GM19395 (cell line): Measurements from ENCODE around the gene BGLAP.
A peak's percentile ranks its signal among the peaks of the same experiment; 100 is the strongest.

Source experiments
- ATAC-seq: cut with Tn5 transposase; IDR thresholded peaks from one replicate; pipeline ENCODE4 v1.9.1; 2021; ENCODE audit warnings: mild to moderate bottlenecking, moderate library complexity; ENCODE audit not compliant: unreplicated experiment

The BGLAP gene

DNA sequence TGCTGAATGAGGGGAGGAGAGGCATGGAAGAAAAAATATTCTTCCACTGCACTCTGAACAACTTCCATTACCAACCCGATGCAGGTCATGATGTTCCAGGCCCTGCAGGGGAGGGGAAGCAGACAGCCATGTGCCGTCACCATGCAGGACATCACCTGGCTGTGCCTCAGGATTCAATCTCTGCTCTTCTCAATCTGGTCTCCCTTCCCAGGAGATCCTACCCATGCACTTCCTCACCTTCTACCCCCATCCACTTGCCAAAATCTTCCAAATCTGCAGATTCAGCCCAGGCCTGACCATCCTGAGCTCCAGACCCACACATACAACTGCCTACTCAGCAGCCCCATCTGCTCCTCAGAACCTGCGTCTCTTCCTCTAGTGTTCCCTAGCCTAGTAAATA lies 11.7 kb downstream of the BGLAP start:
- ATAC-seq, result no peak

DNA sequence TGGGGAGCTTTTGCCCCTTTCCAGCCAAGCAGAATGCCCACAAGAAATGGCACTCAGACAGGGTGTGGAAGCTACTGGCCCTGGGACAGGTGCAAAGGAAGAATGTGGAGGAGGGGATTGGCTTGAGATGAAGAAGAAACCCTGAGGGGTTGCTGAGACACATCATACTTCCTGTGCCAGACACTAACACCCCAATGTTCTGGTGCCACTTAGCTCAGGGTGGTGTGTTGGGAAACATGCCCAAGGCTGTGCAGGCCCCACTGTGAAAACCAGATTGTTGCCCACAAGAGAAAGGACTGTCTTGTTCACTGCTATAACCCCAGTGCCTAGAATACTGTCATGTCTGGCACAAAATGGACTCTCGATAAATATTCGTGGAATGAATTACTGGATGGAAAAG lies 15.7 kb downstream of the BGLAP start:
- no peak for ATAC-seq

DNA sequence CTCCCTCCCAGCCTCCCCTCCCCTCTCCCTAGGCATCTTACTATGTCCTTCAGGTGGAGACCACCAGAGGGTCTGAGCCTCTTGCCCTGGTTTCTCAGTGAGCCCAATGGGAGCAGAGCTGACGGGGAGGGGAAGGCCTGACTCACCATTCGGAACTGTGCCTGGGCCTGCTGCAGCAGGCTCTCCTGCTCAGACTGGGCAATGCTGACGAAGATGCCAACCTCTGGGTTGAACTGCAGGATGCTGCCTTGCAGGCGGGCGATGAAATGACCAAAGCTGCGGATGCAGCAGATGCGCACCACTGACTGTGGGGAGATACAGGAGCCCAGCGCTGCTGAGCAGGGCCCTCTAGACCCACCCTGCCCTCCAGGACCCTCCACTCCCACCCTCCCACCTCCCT lies 16.9 kb downstream of the BGLAP start:
- ATAC-seq, result no peak

DNA sequence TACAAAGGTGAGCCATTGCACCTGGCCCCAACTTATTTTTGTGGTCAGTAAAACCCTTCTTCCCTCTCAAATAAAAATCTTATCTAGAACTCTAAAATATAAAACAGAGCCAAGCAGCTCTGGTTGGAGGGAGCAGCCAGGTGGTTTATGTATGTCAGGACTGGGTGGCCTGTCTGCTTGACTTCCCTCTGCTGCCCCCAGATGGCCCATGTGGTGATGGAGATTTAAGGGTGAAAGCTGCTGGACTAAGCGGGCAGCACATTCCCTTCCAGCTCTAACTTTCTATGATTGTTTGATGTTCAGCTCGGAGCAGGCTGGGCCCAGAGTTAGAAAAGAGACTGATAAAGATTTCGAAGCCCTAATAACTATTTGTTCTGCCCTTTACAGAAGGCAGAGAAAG lies 17.8 kb downstream of the BGLAP start:
- ATAC-seq, result no peak

DNA sequence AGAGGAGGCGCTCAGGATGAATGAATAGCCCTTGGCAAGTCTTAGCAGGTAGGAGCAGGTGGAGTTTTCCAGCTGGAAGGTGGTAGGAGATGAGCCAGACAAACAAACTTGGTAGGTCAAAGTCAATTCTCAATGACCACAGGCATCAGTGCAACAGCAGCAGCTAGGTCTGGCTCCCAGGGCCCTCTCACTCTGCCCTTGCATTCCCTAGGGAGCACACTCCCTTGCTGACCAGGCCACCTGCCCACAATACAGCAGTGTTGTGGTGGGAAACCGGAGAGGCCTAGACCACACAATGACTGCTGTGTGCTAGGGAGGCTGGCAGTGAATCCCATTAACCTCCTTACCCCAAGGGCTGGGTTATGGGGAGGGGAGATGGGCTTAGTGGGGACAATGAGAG lies 18.9 kb downstream of the BGLAP start:
- ATAC-seq, result no peak

DNA sequence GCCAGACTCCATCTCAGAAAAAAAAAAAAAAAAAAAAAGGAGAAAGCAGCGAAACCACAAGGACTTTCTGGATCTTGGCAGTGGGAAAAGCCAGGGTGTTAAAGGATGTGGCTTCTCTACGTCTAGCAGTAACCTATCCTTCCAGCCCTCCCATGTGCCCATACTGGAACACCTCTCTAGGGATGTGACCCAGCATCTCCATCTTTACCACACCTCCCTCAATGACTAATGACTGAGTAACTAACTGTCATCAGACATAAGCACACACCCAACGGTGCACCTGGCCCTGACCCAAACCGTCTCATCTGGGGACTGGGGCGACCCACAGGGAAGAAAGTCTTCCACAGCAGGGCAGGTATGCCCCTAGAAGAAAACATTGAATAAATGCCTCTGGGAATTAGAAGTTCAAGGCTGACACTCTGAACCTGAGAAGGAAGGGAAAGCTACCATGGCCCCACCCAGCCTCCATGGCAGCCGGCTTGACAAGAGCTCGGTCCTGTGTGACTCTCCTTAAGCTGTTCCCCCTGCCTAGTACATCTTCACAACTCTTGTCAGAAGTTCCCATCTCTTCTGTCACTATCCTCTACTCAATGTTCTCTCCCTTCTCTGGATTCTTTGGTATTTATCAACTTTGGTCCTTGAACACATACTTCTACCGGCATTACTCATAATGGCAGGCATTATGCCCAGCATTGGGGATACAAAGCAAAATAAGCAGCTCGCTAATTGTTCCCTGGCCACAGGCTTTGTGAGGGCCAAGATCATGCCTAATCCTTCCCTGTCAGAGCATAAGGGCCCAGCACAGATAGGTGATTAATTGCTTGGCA lies 20.7 kb downstream of the BGLAP start:
- no peak for ATAC-seq

DNA sequence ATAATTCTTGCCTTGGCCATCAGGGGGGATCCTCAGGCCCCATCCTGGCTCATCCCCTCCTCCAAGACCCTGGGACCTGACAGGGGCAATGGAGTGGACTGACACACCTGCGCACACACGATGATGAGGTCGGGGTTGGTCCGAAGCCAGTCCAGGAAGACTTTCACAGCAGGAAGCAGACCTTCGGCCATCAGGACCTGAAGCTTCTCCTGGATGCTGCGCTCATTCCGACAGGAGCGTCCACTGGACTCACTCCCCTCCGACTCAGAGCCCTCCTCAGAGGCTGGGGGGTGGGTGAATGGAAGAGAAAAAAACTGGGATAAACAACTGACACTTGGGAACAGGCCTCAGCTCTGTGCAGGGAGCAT lies 21.3 kb downstream of the BGLAP start:
- ATAC-seq, result no peak

DNA sequence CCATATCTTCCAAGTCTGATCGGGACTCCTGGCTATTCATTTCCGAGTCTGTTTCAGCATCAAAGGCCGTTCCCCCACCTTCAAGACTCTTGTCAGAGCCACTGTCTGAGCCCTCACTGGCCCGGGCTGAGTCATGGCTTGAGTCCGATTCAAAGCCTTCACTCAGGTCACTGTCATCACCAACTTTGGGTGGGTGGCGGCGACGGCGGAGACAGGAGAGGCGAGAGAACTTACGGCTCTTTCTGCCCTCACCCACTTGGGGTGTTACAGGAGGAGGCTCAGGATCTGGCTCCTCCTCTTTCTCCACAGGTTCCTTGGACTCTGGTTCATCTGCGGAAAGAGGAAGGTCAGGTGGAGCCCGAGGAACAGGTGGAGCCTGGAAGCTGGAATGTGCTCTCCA lies 24.1 kb downstream of the BGLAP start:
- ATAC-seq, result no peak

DNA sequence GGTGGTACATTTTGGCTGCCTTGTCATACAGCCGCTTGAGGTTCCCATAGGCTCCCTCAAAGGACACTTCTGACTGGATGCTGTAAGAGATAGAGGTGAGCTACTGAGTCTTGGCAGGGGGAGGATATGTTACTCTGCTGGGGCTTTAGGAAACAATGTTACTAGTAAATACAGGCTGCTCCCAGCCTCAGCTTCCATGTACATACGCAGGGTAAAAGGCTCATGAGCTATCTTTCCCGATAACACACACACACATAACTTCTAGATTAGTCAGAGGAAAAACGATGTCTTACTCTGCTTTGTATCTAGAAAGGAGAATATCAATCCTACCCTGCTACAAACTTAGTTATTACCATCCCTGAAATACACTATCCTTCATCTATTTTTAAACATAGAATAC lies 26.4 kb downstream of the BGLAP start:
- no peak for ATAC-seq

DNA sequence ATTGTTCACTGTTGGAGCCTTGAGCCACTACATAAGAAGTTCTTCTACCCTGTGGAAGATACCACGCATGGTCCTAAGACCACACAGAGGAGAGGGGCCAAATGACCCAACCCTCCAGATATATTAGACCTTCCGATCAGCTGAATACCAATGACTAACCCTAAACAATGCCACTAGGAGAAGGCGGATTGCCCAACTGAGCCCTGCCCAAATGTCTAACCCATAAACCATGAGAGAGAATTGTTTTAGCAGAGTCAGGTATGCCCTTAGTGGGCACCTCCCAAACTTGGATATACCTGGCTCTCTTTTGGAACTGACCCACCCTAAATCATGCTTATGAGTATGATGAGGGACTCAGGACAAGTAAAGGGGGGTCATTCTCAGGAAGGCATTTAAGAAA lies 28.3 kb downstream of the BGLAP start:
- no peak for ATAC-seq

DNA sequence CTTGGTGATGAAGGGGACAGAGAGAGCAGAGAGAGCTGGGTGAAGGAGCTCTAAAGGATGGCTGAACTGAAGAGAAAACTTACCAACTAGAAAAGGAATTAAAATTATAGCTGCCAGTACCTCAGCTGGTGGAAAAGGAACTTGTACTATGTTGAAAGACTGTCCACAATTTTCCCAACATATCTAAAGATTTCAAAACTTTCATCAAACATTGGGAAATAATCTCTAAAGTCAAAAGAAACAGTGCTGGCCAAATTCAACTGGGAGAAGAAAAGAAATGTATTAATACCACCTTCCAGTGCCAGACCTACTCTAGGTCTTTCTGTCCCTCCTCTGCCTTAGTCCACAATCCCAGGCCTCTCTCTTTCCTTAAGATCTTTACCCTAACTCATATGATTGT lies 34.5 kb downstream of the BGLAP start:
- no peak for ATAC-seq

DNA sequence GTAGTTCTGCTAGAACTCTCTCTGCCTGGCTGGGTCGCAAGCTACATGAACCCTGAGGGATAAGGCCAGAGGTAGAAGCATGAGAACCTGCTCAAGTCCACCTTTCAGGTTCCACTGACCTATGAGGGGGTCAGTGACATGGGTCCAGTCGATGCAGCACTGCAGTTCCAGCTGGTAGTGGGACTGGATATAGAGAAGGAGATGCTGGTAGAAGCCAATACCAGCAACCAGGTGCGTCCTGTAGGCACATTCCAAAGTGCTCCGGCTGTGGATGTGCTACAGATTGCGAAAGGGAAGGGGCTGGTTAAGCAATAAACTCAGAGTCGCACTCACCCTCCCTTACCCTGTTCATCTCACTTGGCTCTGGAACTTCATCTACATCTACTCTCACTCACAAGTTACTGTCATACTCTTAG lies 35.0 kb downstream of the BGLAP start:
- no peak for ATAC-seq

DNA sequence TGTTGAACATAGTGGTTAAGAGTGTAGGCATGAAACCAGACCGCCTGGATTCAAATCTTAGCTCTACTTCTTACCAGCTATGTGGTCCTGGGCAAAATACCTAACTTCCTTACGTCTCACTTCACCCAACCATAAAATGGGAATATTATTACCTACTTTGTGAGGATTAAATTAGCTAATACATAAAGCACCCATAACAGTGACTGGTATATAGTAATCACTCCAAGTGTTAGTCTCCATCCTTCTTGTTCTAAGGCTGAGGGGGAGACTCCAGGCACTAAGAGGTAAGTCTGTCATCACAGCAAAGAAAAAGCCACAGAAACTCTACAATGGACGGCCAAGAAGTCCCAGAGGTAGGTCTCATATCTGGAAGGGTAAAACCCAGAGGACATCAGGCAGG lies 37.9 kb downstream of the BGLAP start:
- no peak for ATAC-seq

DNA sequence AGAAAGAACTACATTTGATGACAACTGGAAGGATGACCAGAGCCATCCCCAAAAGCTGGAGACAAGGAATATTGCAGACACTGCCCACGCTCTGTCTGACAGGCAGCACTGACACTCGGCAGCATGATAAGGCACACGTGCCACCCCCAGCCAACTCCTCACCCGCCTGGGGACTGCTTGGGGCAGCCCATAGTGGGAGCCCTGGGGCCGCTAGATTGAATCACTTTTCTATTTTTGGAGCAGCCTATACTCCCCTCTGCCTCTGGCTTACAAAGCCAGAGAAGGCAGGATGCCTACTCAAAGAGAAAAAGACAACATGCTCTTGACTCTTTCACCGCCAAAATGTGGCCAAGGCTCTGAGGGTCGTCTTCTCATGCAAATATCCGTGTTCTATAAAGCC lies 39.3 kb downstream of the BGLAP start:
- peak; percentile 48 for ATAC-seq

DNA sequence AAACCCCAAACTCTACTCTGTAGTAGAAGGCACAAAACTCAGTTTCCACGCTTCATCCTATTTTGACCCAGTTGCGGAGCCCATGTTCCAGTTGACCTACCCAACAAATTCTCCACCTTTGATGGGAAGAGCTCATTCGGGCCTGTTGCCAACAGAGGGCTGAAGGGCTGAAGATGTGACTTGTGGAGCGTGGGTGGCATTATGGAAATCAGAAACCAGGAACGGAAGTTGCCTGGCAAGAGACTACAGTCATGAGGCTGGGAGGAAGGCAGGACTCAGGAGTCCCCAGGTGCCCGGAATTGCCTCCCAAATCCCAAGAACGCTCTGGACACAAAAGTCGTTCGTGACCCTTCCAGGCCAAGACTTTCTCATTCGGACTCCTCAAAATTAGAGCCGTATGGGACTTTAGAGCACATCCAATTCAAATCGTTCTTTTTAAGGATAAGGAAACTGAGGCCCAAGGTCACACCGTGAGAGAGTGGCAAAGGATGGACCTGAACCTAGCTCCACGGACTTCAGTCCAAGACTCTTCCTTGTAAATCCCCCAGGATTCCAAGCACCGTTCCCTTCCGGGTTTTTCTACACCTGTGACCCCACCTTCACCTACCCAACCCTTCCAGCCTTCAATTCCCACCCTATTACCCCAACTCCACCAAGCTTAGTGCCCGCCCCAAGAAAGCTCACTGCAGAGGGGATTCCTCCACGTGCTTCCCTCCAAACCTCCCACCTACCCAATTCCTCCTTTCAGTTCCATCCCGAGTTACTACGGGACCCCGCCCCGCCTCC lies 39.9 kb downstream of the BGLAP start:
- peak; percentile 2 for ATAC-seq

DNA sequence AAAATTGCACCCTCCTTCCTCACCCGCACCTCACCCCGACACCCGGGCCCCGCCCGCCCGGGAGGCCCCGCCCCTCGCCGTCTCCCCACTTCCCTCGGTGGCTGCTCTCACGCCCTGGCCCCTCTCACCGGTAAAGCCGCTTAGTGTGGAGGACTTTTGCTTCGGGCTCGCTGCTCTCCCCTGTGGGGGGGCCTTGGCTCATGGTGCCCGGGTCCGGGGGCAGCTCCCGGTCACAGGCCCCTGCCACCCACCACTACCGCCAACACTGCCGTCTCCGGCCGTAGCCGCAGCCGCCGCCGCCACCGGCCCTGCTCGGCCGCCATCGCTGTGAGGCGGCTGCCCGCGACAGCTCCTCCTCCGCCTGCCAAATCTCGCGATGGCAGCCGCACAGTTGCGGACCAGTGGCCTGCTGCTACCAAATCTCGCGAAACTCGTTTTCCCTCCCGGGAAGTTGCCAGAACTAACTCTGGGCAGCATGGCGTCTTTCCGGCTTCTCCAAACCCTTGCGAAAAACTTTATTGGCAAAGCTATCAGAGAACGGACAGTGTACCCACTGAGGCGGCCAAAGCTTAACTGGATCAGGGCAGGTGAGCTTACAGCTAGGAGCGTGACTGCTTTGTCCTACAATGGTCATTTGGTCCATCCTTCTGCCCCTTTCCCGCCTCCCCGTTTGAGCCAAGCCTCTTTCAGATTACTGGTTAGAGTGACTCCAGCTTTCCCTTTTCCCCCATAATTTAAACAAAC lies 40.7 kb downstream of the BGLAP start, which contains the start of gene SMG5:
SMG5 (minus strand) TSS at position 347 of the 744 bp plus-strand sequence; CDS start at position 202, 145 bp downstream.
- ATAC-seq, result peak; percentile 83

DNA sequence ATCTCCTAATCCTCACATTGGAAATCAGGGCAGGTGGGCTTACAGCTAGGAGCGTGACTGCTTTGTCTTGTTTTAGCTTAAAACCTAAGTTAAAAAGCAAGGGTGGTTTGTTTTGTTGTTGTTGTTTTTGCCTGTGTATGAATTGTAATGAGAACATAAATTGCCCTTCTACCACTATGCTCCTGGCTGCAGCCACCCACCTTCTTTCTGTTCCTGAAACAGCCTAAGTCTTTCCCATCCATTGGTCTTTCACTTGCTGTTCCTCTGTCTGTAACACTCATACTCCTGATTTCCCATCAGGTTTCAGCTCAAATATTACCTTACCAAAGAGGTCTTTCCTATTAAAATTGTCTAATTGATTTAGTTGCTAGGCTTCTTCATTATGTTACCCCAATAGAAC lies 41.5 kb downstream of the BGLAP start:
- ATAC-seq, result no peak

DNA sequence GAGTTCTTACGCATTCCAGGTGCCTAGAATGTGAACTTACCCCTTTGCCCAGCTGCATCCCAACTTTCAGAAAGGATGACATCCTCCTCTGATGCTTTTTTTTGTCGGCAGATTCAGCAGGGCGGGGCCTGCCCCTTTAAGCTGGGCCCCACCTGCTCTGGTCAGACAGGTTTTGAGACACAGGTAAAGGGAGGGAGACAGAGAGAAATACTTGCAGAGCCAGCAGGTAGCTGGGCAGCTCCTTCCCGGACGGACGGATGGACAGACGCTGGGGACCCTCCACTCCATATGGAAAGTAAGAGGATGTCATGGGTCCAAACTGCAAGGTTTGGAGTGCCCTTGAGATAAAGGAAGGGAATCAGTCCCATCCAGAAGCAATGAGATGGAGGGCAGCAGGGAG lies 42.1 kb downstream of the BGLAP start, which contains the start of gene TMEM79:
TMEM79 (plus strand) TSS at position 214 of the 400 bp plus-strand sequence. CDS start 902 bp downstream, outside the sequence.
- ATAC-seq, result no peak

DNA sequence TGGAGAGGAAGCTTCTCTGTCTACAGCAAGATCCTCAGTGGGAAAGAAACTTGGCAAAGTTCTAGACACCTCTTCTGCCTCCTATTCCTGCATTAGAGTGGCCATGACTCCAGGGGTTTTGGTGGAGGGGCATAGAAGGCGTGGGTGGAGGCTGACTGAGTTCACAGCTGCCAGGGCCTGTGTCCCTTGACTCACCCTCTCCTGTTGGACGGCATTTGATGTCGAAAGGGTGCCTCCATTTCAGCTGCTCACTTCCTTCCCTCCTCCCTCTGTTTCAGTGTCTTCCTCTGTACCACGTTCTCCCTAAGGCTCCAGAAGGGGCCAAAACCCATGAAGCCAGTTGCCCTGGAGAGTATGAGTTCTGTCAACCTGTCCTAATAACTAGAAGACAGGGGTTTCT lies 42.8 kb downstream of the BGLAP start:
- no peak for ATAC-seq

DNA sequence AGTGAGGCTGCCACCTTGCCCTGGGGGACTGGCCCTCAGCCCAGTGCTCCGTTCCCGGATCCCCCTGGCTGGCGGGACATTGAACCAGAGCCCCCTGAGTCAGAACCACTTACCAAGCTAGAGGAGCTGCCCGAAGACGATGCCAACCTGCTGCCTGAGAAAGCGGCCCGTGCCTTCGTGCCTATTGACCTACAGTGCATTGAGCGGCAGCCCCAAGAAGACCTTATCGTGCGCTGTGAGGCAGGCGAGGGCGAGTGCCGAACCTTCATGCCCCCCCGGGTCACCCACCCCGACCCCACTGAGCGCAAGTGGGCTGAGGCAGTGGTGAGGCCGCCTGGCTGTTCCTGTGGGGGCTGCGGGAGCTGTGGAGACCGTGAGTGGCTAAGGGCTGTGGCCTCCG lies 43.5 kb downstream of the BGLAP start:
- no peak for ATAC-seq

DNA sequence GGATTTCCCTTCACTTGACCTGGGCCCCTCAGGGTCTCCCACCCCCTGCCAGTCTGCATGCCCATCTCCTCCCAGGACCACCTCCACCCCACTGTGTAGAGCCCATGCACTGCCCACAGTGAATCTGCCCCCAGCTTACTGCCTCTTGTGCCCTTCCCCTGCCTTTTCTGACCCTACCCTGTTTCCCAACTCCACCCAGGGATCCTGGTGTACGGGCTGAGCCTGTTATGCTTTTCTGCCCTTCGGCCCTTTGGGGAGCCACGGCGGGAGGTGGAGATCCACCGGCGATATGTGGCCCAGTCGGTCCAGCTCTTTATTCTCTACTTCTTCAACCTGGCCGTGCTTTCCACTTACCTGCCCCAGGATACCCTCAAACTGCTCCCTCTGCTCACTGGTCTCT lies 44.1 kb downstream of the BGLAP start:
- no peak for ATAC-seq
